ENCODE results near the gene MFSD12.
"Not testable (repeated sequence)": the region's sequence is repeated elsewhere in the genome, so short reads cannot be mapped to it uniquely, and the experiment has no call there.

Gene MFSD12

DNA sequence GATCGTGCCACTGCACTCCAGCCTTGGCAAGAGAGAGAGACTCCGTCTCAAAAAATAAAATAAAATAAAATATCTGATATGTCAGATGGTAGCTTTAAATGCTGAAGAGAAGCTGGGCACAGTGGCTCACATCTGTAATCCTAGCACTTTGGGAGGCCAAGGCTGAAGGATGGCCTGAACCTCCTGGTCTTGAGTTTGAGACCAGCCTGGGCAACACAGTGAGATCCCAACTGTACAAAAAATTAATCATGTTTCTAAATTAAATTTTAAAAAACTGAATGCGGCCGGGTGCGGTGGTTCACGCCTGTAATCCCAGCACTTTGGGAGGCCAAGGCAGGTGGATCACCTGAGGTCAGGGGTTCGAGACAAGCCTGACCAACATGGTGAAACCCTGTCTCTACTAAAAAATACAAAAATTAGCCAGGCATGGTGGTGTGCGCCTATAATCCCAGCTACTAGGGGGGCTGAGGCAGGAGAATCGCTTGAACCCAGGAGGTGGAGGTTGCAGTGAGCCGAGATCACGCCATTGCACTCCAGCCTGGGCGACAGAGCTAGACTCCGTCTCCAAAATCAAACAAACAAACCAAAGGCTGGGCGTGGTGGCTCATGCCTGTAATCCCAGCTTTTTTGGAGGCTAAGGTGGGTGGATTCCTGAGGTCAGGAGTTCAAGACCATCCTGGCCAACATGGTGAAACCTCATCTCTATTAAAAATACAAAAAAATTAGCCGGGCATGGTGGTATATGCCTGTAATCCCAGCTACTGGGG lies 26.8 kb upstream of the MFSD12 start:
- not testable (repeated sequence) for DNase-seq

DNA sequence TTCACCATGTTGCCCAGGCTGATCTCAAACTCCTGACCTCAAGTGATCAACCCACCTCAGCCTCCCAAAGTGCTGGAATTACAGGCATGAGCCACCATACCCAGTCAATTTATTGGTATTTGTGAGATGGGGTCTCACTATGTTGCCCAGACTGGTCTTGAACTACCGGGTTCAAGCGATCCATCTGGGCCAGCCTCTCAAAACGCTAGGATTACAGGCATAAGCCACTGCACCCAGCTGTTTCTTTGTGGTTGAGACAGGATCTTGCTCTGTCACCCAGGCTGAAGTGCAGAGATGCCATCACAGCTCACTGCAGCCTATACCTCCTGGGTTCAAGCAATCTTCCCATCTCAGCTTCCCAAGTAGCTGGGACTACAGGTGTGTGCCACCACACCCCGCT lies 24.4 kb upstream of the MFSD12 start:
- not testable (repeated sequence) for DNase-seq

DNA sequence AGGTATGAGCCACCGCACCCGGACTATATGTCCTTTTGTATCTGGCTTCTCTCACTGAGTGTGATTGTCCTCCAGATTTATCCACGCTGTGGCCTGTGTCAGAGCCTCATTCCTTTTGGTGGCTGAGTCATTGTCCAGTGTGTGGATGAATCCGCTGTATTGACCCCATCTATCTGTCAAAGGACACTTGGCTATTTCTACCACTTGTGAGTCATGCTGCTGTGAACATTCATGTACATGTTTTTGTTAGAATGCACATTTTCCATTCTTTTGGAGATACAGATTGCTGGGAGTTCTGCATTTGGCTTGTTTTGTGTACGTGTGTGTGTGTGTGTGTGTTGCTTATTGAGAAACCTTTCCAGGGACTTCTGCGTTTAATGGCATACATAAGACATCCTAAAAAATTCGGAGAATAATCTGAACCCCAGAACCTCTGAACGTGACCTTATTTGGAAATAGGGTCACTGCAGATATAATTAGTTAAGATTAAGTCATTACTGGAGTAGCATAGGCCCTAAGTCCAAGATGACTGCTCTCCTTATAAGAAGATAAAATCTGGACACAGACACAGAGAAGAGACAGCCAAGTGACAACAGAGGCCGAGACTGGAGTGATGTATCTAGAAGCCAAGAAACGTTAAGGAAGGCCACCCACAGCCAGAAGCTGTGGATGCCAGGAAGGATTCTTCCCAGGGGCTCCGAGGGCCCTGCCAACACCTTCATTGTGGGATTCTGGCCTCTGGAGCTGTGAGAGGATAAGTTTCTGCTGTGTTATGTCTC lies 23.0 kb upstream of the MFSD12 start:
- no peak for DNase-seq

DNA sequence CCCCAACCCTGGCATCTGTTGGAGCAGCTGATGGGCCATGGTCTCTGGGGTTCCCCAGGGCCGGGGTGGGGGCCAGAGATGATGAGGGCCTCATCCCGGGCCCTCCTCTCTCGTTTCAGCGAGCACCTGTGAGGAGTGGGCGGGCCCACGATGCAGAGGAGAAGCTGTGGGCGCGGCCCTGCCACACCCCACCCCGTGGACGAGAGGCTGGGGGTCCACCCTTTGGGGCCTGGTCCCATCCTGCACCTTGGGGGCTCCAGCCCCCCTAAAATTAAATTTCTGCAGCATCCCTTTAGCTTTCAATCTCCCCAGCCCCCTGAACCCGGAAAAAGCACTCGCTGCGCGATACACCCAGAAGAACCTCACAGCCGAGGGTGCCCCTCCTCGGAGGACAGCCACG lies 21.0 kb upstream of the MFSD12 start:
- DNase-seq: no peak

DNA sequence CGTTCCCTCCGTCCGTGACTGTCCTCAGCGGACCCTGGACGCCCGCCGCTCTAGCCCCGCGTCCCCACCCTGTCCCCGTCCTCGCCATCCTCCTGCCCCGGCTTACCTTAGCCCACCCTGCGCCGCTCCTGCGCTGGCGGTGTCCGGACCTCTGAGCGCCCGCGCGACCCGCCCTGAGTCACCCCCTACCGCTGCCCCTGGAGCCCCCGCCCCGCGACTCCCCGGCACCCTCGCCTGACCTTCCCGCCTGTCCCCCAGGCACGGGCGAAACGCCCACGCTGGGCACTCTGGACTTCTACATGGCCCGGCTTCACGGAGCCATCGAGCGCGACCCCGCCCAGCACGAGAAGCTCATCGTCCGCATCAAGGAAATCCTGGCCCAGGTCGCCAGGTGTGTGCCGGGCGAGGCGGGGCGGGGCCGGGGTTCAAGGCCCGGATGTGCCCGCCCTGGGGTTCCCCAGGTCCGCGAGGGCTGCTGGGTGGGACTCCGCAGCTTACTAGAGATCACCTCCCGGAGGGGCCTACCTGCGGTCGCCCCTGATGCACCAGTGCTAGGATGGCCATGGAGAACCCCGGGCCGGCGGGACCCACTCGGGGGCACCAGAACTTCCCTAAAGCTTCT lies 20.4 kb upstream of the MFSD12 start:
- DNase-seq: no peak

DNA sequence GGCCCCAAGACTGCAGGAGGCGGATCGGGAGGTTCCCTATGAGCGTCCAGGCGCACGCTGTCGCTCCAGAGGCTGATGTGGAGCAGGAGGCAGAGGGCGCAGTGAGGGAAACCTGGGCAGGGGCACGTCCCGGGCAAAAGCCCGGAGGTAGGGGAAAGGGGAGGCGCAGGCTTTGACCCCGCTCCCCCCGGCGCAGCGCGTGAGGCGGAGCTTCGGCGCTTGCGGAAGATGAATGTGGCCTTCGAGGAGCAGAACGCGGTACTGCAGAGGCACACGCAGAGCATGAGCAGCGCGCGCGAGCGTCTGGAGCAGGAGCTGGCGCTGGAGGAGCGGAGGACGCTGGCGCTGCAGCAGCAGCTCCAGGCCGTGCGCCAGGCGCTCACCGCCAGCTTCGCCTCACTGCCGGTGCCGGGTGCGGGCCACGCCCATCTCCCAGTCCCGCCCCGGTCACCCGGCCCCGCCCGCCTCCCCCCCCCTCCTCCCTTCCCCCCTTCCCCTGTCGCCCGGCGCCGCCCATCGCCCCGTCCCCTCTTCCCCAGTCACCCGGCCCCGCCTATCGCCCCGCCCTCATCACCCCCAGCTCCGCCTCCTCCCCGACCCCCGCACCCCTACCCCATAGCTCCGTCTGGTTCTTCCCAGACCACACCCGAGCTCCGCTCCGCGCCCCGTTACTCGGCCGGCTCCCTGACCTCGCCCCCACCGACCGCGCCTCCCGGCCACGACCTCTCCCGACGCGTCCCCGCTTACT lies 19.5 kb upstream of the MFSD12 start:
- DNase-seq: no peak

DNA sequence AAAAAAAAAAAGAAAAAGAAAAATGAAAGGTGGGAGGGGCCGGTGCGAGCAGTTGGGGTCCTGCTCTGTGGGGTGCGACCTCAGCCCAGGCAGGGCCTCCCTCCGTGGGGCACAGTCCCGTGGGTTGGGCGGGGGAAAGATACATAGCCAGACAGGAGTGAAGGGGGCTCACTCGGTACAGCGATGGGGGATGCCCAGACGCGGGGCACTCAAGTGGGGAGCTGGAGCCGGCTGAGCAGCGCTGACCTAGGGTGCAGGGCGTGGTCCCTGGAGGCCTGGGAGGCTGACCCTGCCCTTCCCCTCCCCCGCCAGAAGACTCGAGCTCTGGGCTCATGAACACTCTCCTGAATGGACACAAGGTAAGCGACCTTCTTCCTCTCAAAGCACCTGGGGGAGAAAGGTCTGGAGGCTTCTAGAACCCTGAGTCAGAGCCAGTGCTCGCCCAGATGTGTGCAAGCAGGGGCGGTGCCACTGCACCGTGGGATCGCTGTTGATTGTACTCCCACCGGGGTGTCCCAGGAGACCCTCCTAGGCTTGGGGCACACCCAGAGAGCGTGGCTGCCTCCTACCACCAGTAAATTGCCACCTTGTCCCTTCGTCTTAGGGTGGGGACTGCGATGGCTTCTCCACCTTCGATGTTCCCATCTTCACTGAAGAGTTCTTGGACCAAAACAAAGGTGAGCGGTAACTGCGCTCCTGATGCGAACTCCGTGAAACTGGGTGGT lies 18.7 kb upstream of the MFSD12 start:
- no peak for DNase-seq

DNA sequence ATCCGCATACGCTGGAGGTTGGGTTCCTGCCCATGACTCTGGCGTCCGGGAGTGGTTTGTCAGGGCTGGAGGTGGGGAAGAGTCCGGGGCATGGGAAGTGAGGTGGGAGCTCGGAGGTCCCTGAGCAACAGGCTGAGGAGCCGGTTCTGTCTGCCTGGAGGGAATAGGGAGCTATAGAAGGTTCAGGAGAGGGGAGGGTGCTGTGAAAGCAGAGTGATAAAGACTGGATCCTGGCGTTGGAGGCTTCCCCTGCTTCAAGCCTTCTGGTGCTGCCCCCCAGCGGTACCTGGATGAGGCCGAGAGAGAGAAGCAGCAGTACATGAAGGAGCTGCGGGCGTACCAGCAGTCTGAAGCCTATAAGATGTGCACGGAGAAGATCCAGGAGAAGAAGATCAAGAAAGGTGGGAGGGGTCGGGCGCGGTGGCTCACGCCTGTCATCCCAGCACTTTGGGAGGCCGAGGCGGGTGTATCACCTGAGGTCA lies 17.9 kb upstream of the MFSD12 start:
- peak; percentile 33 for DNase-seq

DNA sequence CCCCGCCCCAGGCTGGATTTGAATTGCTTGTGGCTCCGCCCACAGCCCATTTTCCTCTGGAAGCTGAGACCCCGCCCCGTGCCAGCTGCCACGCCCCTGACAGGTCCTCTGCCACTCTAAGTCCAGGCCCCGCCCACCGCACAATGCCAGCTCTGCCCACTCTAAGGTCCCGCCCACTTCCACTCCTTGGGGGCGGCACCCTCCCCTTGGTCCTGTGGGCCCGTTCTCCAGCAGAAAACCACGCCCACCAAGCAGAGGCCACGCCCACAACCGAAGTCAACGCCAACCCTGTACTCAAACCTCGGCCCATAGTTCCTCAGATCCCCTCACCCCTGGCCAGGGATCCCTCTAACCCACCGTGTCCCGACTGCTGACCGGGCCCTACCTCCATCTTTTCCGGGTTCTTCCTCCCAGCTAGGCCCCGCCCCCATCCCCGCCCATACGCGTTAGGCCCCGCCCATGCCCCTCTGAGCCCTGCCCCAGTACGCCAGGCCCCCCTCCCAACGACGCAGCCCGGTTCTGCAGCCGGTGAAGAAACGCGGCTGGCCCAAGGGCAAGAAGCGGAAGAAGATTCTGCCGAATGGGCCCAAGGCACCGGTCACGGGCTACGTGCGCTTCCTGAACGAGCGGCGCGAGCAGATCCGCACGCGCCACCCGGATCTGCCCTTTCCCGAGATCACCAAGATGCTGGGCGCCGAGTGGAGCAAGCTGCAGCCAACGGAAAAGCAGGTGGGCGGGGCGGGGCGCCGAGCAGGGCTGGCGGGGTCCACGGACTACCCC lies 16.7 kb upstream of the MFSD12 start:
- DNase-seq: peak; percentile 77

DNA sequence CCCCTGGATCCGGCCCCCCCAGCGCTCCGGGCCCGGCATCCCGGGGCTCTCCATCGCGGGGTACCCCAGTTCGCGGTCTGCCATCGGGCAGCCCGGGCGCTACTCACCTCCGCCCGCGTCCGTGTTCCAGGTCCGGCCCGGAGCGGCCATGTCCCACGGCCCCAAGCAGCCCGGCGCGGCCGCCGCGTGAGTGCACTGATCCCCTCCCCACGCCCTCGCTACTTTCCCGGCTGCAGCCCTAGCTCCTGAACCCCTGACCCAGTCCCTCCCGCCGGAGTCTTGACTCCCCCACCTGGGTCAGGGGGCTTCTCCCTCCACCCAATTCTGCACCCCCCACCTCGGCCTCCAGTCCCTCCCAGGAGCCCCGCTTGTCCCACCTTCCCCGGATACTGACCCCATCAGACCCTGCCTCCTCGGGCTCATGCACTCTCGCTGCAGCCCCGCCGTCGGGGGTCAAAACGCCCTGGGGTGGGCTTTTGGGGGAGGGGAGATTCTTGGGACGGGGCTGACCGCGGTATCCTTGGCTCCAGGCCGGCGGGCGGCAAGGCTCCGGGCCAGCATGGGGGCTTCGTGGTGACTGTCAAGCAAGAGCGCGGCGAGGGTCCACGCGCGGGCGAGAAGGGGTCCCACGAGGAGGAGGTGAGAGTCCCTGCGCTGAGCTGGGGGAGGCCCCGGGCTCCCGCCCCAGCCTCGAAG lies 15.9 kb upstream of the MFSD12 start:
- DNase-seq: no peak

DNA sequence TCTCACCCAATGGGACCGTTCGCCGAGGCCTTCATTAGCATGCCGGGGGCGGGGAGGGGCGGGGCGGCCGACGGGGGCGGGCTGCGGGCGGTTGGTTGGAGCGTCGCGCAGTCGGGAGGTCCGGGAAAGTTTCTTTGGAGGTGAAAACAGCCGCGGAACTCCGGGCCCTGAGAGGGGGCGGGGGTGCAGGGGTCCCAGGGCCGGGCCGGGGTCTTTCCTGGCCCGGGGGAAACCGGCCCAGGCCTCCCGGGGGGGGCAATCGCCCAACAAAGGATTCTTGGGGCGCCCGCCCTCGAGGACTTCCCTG lies 15.4 kb upstream of the MFSD12 start, which contains the start of gene HMG20B:
TSS of gene HMG20B (plus strand) at position 90 of the 307 bp plus-strand sequence. CDS start 366 bp downstream, outside the sequence.
- DNase-seq: no peak

DNA sequence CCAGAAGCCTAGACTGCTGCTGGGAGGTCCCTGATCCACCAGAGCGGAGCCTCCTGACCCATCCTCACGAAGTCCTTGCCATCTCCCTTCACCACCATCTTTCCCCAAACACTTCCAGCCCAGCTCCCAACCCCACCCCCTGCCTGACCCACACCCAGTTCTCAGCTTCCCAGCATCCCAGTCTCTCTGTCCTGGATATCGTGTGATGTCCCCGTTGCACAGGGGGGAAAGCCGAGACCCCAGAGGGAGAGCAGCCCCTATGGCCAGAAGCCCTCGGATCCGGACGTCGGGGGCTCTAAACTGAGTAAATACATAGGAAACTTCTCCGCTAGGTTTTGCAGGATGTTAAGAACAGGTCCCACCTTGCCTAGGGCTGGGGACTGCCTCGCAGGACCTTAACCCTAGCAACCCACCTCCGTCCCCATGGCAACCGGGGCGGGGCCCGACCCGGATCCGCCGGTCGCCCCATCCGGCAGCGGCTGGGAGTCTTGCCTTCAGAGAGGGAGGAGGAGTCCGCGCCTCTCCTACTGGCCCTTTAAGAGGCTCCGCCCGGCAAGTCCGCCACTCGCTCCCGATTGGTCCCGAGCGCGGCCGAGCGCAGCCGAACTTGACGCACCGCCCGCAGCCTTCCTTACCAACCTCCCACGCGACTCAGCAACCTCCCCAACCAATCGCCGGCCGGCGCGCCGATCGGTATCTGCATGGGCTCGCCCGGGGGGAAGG lies 14.9 kb upstream of the MFSD12 start:
- peak; percentile 99 for DNase-seq

DNA sequence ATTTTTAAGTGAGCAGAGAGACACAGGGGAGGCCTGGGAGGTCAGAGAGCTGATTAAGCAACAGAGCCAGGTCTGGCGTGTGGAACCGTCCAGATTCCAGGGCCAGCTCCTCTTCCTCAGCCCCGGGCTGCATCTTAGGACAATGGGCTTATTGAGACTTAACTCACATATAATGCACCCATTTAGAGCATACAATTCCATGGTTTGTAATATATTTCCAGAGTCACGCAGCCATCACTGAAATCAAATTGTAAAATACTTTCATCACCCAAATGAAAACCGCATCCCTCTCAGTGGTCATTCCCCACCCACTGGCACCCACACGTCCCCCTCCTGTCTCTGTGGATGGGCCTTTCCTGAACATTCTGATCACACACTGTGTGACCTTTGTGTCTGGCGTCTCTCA lies 13.2 kb upstream of the MFSD12 start:
- DNase-seq: no peak

DNA sequence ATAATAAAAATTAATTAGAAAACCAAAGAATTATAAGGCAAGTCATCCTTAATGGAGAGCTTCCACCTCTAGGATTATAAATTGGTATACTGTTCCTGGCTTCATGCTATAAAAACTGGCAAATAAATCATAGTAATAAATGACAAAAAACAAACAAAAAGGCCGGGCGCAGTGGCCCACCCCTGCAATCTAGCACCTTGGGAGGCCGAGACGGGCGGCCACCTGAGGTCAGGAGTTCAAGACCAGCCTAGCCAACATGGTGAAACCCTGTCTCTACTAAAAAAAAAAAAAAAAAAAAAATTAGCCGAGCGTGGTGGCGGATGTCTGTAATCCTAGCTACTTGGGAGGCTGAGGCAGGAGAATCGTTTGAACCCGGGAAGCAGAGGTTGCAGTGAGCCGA lies 12.7 kb upstream of the MFSD12 start:
- not testable (repeated sequence) for DNase-seq

DNA sequence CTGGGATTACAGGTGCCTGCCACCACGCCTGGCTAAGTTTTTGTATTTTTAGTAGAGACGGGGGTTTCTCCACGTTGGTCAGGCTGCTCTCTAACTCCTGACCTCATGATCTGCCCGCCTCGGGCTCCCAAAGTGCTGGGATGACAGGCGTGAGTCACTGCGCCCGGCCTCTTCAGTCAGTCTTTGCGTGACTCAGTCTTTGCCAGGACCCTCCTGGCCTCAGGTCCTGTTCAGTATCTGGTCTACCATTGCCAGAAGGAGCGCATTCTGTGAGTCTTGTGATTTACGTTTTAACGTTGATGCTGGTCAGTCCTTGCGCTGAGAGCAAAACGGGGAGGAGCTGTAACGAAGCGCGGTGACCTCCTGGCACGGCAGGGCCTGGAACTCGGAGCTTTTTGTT lies 7.8 kb upstream of the MFSD12 start:
- no peak for DNase-seq

DNA sequence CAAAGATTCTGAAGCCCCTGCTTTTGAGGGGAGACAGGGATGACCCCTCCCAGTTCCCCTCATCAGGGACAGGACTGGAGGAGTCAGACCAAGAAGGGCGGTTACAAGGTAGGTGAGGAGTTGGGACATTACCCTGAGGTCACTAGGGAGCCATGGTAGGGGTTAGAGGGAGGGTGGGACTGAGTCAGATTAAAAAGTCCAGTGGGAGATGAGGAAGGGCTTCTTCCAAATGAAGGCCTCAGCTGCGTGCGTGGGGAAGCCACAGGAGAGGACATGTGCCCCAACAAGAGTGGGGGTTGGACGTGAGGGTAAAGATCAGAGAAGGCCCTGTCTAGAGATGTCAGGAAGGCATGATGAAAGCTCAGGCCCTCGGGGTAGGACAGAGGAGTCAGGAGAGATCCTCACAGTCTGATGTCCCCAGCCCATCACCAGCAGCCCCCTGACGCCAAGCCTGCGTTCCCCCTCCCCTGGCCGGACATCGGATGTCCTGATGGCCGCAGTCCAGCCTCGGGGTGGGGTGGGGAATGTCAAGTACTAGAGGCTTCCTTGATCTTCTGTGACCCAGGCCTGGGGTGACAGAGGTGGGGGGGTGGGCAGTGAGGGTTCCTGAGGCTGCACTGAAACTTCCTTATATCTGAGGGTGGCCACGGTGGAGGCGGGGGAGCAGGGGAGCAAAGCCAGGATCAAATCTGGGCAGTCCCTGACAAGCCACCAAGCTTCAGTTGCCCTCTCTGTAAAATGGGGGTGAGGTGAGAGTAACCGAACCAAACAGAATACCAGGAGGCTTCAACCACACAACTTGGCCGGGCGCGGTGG lies 6.5 kb upstream of the MFSD12 start:
- no peak for DNase-seq

DNA sequence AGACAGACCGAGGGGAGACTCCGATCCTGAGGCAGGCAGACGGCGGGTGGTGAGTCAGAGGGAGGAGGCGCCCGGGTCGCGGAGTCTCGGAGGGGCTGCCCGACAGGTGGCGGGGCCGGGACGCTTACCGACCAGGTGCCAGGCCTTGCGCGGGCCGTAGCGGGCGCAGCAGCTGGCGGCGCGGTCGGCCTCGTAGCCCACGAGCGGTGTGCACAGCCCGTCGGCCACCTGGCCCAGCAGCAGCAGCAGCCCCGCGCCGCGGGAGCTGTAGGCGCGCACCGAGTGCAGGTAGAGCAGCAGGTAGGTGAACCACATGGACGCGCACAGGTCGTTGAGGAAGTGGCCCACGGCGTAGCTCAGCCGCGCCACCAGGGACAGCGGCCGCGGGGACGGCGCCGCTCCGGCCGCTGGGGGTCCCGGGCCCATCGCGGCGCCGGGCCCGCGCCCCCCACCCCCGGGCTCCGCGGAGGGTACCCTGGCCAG lies 367 bp downstream of the MFSD12 start:
- peak; percentile 77 for DNase-seq

DNA sequence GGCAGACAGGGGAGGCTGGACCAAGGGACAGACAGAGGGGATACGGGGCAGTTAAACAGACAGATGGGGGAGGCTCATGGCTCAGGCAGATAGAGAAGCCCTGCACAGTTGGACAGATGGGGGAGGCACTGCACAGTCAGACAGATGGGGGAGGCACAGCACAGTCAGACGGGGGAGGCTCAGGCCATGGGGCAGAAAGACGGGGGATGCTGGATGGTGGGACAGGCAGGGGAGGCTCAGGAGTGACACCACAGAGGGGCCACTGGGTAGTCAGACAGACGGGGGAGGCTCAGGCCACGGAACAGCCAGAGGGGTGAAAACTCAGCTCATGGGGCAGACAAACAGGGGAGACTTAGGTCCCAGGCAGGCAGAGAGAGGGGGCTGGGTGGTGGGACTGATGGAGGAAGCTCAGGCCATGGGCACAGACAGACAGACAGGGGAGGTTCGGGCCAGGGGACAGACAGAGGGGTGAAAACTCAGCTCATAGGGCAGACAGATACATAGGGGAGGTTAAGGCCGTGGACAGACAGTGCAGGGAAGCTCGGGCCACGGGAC lies 886 bp downstream of the MFSD12 start:
- DNase-seq: no peak

Measured in CD4-positive, alpha-beta T cell treated with Interleukin-6 for 4 hours (primary cell).